CD4-positive, CD25-positive, alpha-beta regulatory T cell (primary cell): ENCODE data around the gene AAK1. TPM values are rescaled to one million over a fixed set of nuclear protein-coding genes. Genes with fewer than 3 reads are reported as not detected.

ENCODE experiments used
- ATAC-seq, 2 donors: fragments of 150-1000 bp; cut with Tn5 transposase; one replicate each; pipeline ENCODE4 v1.10.0; 2021; ENCODE audit warnings: low read depth in 2 of 2, moderate number of reproducible peaks in 2 of 2, moderate library complexity in 1 of 2
- DNase-seq, 3 donors: peaks; one replicate each; pipeline versions ENCODE4 v3.0.0 to v3.0.0-alpha.2; 2012 to 2022; ENCODE audit warnings: mixed read lengths in 1 of 3
- H3K27ac ChIP-seq: one replicate; pipeline ENCODE4 v1.7.0; 2013; ENCODE audit warnings: mild to moderate bottlenecking, low read length; ENCODE audit not compliant: insufficient read depth, poor library complexity, severe bottlenecking
- H3K27me3 ChIP-seq: one replicate; pipeline ENCODE4 v1.7.0; 2013; ENCODE audit warnings: low read length; ENCODE audit not compliant: control insufficient read depth, insufficient read depth
- H3K36me3 ChIP-seq: one replicate; pipeline ENCODE4 v1.7.0; 2013; ENCODE audit warnings: mild to moderate bottlenecking, low read length, moderate library complexity; ENCODE audit not compliant: control insufficient read depth, insufficient read depth
- H3K4me1 ChIP-seq: 2 replicates; pipeline ENCODE4 v1.7.0; 2013; ENCODE audit warnings: mild to moderate bottlenecking, low read length; ENCODE audit not compliant: insufficient read depth, control insufficient read depth, poor library complexity, severe bottlenecking
- H3K4me3 ChIP-seq: one replicate; pipeline ENCODE4 v1.7.0; 2013; ENCODE audit warnings: low read depth, mild to moderate bottlenecking, low read length, moderate library complexity
- H3K9me3 ChIP-seq, 2 experiments: 1 replicate in 1 of 2; 2 replicates in 1 of 2; pipeline ENCODE4 v1.7.0; 2013; ENCODE audit warnings: low read length in 2 of 2, mild to moderate bottlenecking in 1 of 2, moderate library complexity in 1 of 2; ENCODE audit not compliant: control insufficient read depth in 2 of 2
- H3K27ac Mint-ChIP-seq, 3 donors: one replicate each; pipeline ENCODE4 v1.8.0; 2020 to 2022; ENCODE audit warnings: mild to moderate bottlenecking in 3 of 3, mixed read lengths in 3 of 3, moderate library complexity in 2 of 3
- H3K27me3 Mint-ChIP-seq: one replicate; pipeline ENCODE4 v1.8.0; 2022; ENCODE audit warnings: mild to moderate bottlenecking, mixed read lengths
- H3K36me3 Mint-ChIP-seq: one replicate; pipeline ENCODE4 v1.8.0; 2020; ENCODE audit warnings: mixed read lengths
- H3K4me1 Mint-ChIP-seq, 4 donors: one replicate each; pipeline ENCODE4 v1.8.0; 2020 to 2022; ENCODE audit warnings: mixed read lengths in 4 of 4, mild to moderate bottlenecking in 1 of 4
- H3K4me3 Mint-ChIP-seq, 4 donors: one replicate each; pipeline ENCODE4 v1.8.0; 2020 to 2022; ENCODE audit warnings: mild to moderate bottlenecking in 4 of 4, mixed read lengths in 4 of 4, moderate library complexity in 3 of 4
- H3K9me3 Mint-ChIP-seq, 7 donors: one replicate each; pipeline ENCODE4 v1.8.0; 2020 to 2022; ENCODE audit warnings: mixed read lengths in 7 of 7, mild to moderate bottlenecking in 3 of 7, moderate library complexity in 2 of 7
- polyA plus RNA-seq, 4 donors: library from polyadenylated mRNA; unstranded; fragments of 300-500 nt; fragmentation: Illumina TruSeq; gene quantifications; one replicate each; pipeline ENCODE4 v1.2.3, GENCODE V29; 2021
- total RNA-seq: library from RNA; stranded (reverse); gene quantifications from one replicate; pipeline ENCODE4 v1.2.3, GENCODE V29; 2022

Gene AAK1
- total and polyA plus RNA-seq, 5 donors from 2014 or later, result 70.7 to 258 (median 73.7) TPM

- Histone ChIP-seq H3K36me3 (peaks cover 18% of the 10 kb centered on the region), H3K4me1 (peaks cover 67% of the 10 kb centered on the region), H3K27me3 (no peaks in the 10 kb centered on the region), H3K9me3 (no peaks in the 10 kb centered on the region), H3K4me3 (no peak overlapping the region), H3K27ac (no peak overlapping the region)
- DNase-seq (no peak), ATAC-seq (no peak)
- Mint-ChIP-seq H3K4me1 (peaks cover 72 to 96% (median 74%) of the 10 kb centered on the region in 4 donors), H3K36me3 (peaks cover 40% of the 10 kb centered on the region), H3K27me3 (no peaks in the 10 kb centered on the region), H3K9me3 (peaks cover 0 to 5% (median 0%) of the 10 kb centered on the region in 7 donors), H3K27ac (peak overlapping the region; percentile 37 to 83 (median 72)), H3K4me3 (peak overlapping the region in 2 of 4 donors; percentile 58 to 79)
Measured at GRCh38 chr2:69605284-69605683, 38.3 kb downstream of the AAK1 start.

GRCh38 chr2:69604836-69605235 lies 38.7 kb downstream of the AAK1 start:
- H3K27ac ChIP-seq, result no peak overlapping the region

GRCh38 chr2:69604026-69604678 lies 39.4 kb downstream of the AAK1 start:
- Mint-ChIP-seq H3K4me3 (peak overlapping the region in 3 of 4 donors; percentile 1 to 66 (median 3)), H3K27me3 (no peaks in the 10 kb centered on the region), H3K4me1 (peaks cover 74 to 97% (median 77%) of the 10 kb centered on the region in 4 donors), H3K36me3 (peaks cover 41% of the 10 kb centered on the region), H3K27ac (peak overlapping the region in 2 of 3 donors; percentile 37 to 39), H3K9me3 (peaks cover 0 to 5% (median 0%) of the 10 kb centered on the region in 7 donors)
- H3K27ac ChIP-seq, result no peak overlapping the region
- H3K4me1 ChIP-seq, result peaks cover 65% of the 10 kb centered on the region
- H3K4me3 ChIP-seq, result peak overlapping the region; percentile 28
- ATAC-seq, result no peak
- peaks cover 18% of the 10 kb centered on the region for H3K36me3 ChIP-seq
- no peaks in the 10 kb centered on the region for H3K27me3 ChIP-seq
- no peaks in the 10 kb centered on the region for H3K9me3 ChIP-seq
- DNase-seq, result no peak

More at GRCh38 chr2:69604836-69605235, 38.7 kb downstream of the AAK1 start:
- peaks cover 0 to 5% (median 0%) of the 10 kb centered on the region in 7 donors for H3K9me3 Mint-ChIP-seq
- H3K36me3 Mint-ChIP-seq, result peaks cover 41% of the 10 kb centered on the region
- no peaks in the 10 kb centered on the region for H3K27me3 ChIP-seq
- ATAC-seq, result no peak
- peak overlapping the region; percentile 37 to 96 (median 83) for H3K27ac Mint-ChIP-seq
- H3K36me3 ChIP-seq, result peaks cover 15% of the 10 kb centered on the region
- no peaks in the 10 kb centered on the region for H3K9me3 ChIP-seq
- peaks cover 74 to 96% (median 76%) of the 10 kb centered on the region in 4 donors for H3K4me1 Mint-ChIP-seq
- peak overlapping the region in 3 of 4 donors; percentile 1 to 58 (median 16) for H3K4me3 Mint-ChIP-seq
- no peak for DNase-seq
- peaks cover 67% of the 10 kb centered on the region for H3K4me1 ChIP-seq
- H3K4me3 ChIP-seq, result no peak overlapping the region
- H3K27me3 Mint-ChIP-seq, result no peaks in the 10 kb centered on the region

GRCh38 chr2:69603146-69603743 lies 40.3 kb downstream of the AAK1 start:
- peaks cover 69 to 95% (median 74%) of the 10 kb centered on the region in 4 donors for H3K4me1 Mint-ChIP-seq
- H3K4me3 ChIP-seq, result peak overlapping the region; percentile 28
- peak overlapping the region; percentile 13 to 47 (median 28) for H3K4me3 Mint-ChIP-seq
- H3K27me3 ChIP-seq, result no peaks in the 10 kb centered on the region
- H3K36me3 Mint-ChIP-seq, result peaks cover 34% of the 10 kb centered on the region
- peak overlapping the region in 2 of 3 donors; percentile 37 to 57 for H3K27ac Mint-ChIP-seq
- no peaks in the 10 kb centered on the region for H3K27me3 Mint-ChIP-seq
- peaks cover 0 to 5% (median 0%) of the 10 kb centered on the region in 7 donors for H3K9me3 Mint-ChIP-seq
- H3K9me3 ChIP-seq, result no peaks in the 10 kb centered on the region
- no peak overlapping the region for H3K27ac ChIP-seq
- ATAC-seq (no peak), DNase-seq (no peak)
- peaks cover 18% of the 10 kb centered on the region for H3K36me3 ChIP-seq
- peaks cover 65% of the 10 kb centered on the region for H3K4me1 ChIP-seq

GRCh38 chr2:69601179-69601612 lies 42.3 kb downstream of the AAK1 start:
- Mint-ChIP-seq H3K9me3 (peaks cover 0 to 5% (median 0%) of the 10 kb centered on the region in 7 donors), H3K4me1 (peaks cover 60 to 95% (median 74%) of the 10 kb centered on the region in 4 donors), H3K27ac (peak overlapping the region in 2 of 3 donors; percentile 39 to 91), H3K27me3 (no peaks in the 10 kb centered on the region), H3K4me3 (peak overlapping the region in 2 of 4 donors; percentile 0 to 17), H3K36me3 (peaks cover 20% of the 10 kb centered on the region)
- H3K27ac ChIP-seq, result no peak overlapping the region
- peaks cover 73% of the 10 kb centered on the region for H3K4me1 ChIP-seq
- no peaks in the 10 kb centered on the region for H3K27me3 ChIP-seq
- ATAC-seq, result peak; percentile 82 to 85
- H3K4me3 ChIP-seq, result peak overlapping the region; percentile 42
- DNase-seq, result no peak
- H3K36me3 ChIP-seq, result peaks cover 12% of the 10 kb centered on the region
- H3K9me3 ChIP-seq, result no peaks in the 10 kb centered on the region

- Histone ChIP-seq H3K27me3 (no peaks in the 10 kb centered on the region), H3K4me1 (peaks cover 68% of the 10 kb centered on the region), H3K4me3 (peak overlapping the region; percentile 42), H3K36me3 (peaks cover 12% of the 10 kb centered on the region), H3K9me3 (no peaks in the 10 kb centered on the region), H3K27ac (no peak overlapping the region)
- H3K4me1 Mint-ChIP-seq, result peaks cover 56 to 95% (median 72%) of the 10 kb centered on the region in 4 donors
- peaks cover 13% of the 10 kb centered on the region for H3K36me3 Mint-ChIP-seq
- peak overlapping the region; percentile 28 to 92 (median 39) for H3K27ac Mint-ChIP-seq
- H3K9me3 Mint-ChIP-seq, result no peaks in the 10 kb centered on the region
- ATAC-seq (no peak), DNase-seq (peak in 1 of 3 donors; percentile 48)
- H3K4me3 Mint-ChIP-seq, result peak overlapping the region in 3 of 4 donors; percentile 15 to 70 (median 26)
- no peaks in the 10 kb centered on the region for H3K27me3 Mint-ChIP-seq
Measured at GRCh38 chr2:69600425-69600824, 43.1 kb downstream of the AAK1 start.

- H3K36me3 Mint-ChIP-seq, result peaks cover 11% of the 10 kb centered on the region
- H3K4me1 Mint-ChIP-seq, result peaks cover 43 to 91% (median 68%) of the 10 kb centered on the region in 4 donors
- no peaks in the 10 kb centered on the region for H3K9me3 Mint-ChIP-seq
- H3K27ac Mint-ChIP-seq, result peak overlapping the region in 2 of 3 donors; percentile 86 to 89
- peak overlapping the region; percentile 56 to 86 (median 70) for H3K4me3 Mint-ChIP-seq
- Histone ChIP-seq H3K4me3 (peak overlapping the region; percentile 55), H3K27ac (no peak overlapping the region), H3K9me3 (no peaks in the 10 kb centered on the region), H3K27me3 (no peaks in the 10 kb centered on the region), H3K36me3 (peaks cover 11% of the 10 kb centered on the region), H3K4me1 (peaks cover 52% of the 10 kb centered on the region)
- DNase-seq, result no peak
- no peaks in the 10 kb centered on the region for H3K27me3 Mint-ChIP-seq
- ATAC-seq, result no peak
Measured at GRCh38 chr2:69597843-69598610, 45.5 kb downstream of the AAK1 start.
